Measurements from ENCODE around the gene KRABD2.

Gene KRABD2

DNA sequence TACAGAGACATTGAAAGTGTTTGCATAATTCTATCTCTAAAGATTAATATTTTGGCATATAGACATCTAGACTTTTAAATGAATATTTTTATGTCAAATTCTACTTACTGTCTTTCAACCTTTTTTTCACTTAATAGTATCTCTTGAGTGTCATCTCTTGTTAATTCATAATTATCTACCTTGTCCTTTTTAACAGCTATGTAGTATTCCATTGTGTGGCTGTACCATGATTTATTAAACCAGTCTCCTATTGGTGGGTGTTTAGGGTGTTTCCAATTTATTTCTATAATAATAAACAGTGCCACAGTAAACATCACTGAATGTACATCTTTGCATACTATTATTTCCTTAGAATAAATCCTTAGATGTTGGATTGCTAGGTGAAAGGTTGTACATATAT, 37.4 kb upstream of the KRABD2 start:
- TF ChIP-seq, protein P1, sequence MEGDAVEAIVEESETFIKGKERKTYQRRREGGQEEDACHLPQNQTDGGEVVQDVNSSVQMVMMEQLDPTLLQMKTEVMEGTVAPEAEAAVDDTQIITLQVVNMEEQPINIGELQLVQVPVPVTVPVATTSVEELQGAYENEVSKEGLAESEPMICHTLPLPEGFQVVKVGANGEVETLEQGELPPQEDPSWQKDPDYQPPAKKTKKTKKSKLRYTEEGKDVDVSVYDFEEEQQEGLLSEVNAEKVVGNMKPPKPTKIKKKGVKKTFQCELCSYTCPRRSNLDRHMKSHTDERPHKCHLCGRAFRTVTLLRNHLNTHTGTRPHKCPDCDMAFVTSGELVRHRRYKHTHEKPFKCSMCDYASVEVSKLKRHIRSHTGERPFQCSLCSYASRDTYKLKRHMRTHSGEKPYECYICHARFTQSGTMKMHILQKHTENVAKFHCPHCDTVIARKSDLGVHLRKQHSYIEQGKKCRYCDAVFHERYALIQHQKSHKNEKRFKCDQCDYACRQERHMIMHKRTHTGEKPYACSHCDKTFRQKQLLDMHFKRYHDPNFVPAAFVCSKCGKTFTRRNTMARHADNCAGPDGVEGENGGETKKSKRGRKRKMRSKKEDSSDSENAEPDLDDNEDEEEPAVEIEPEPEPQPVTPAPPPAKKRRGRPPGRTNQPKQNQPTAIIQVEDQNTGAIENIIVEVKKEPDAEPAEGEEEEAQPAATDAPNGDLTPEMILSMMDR (IDR thresholded peaks at IDR 0.05): no peak
- no peak overlapping the region for H3K4me3 ChIP-seq
- DNase-seq (ENCODE audit: low spot score): no peak
- H3K27ac ChIP-seq: no peak overlapping the region

DNA sequence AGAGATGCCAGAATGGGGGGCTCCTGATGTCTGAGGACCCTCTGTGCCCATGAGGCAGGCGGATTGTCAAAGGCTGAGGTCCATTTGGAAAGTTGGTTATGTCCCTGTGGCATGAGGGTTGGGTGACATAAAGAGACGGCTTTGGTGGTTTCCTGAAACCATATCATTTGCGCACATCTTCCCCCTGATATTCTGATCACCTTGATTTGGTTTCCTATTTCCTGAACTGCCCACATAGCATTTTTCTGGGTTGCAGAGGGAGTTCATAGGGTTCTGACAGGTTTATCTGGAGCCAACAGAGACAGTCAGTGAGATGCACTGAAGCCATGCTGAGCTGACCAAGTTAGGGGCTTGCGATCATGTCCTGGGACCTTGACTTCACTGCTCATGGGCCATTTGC, 36.8 kb upstream of the KRABD2 start:
- Histone ChIP-seq H3K27ac (no peak overlapping the region), H3K4me3 (no peak overlapping the region)
- TF ChIP-seq, protein P1 (IDR thresholded peaks at IDR 0.05): no peak
- DNase-seq (ENCODE audit: low spot score): no peak

DNA sequence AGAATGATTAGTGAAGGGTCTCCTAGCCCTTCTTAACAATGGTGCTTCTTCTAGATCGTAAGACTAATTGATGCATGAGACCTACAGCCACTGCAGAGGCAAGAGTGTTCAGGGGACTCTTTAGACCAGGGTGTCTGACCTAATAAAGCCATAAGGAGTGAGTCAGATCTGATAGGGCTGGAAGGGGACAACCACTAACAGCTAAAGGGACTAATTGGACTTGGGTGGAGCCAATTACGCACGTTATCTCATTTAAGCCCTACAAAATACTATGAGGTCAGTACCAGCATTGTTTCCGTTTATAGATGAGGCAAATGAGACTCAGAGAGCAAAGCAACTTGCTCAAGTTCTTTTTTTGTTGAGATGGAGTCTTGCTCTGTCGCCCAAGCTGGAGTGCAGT, 35.6 kb upstream of the KRABD2 start:
- Histone ChIP-seq H3K27ac (no peak overlapping the region), H3K4me3 (no peak overlapping the region)
- no peak for DNase-seq (ENCODE audit: low spot score)
- TF ChIP-seq, protein P1 (IDR thresholded peaks at IDR 0.05): no peak

DNA sequence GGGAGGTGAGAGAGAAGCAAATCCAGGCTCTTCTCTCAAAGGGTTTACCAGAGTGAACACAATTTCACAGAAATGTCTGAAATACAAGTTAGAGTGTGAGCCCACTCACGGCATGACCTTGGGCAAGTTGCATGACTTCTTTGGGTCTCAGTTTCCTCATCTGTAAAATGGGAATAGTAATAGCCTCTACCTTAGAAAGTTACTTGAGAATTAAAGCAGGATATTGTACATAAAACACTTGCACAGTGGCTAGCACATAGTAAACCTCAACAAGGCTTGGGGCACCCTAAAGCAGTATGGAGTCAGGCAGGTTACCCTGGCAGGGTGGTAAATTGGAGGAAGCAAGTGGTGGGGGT, 34.4 kb upstream of the KRABD2 start:
- no peak for DNase-seq (ENCODE audit: low spot score)
- TF ChIP-seq, protein P1 (IDR thresholded peaks at IDR 0.05): no peak
- H3K27ac ChIP-seq: no peak overlapping the region
- no peak overlapping the region for H3K4me3 ChIP-seq

DNA sequence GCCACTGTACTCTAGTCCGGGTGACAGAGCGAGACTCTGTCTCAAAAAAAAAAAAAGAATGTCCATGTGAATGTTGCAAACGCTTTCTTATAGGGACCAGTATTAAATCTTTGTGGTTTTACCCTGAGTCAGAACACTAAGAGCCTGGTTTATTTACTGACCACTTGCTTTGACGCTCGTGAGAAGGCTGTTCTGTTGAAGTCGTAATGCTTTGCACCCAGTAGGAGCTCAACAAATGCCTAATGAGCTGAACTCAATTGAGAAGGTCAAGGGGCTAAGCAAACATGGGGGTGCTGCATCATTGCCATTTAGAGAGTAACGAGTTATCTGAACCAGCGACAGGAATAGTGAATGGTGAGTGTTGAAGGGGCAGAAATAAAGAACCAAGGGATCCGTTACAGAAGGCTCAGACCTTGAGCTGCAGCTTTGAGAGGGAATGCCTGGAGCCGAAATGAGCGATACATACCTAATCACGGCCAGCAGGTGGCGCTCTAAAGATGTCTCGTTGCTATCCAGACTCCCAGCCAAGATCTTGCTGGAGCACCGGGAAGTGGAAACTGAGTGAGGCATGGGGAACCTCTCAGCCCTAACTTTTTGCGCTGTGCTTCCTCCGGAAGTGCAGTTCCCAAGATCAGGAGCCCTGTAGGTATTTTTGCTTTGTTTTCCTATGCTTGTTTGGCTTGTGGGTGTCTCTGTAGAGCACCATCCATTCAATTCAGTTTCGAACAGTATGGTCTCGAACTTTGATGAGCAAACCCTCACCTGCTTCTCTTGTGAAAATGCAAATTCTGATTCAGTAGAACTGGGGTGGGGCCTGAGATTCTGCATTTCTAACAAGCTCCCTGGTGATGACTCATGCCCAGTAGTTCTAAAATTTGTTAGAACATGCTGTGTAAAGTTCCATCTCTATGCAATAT, 33.7 kb upstream of the KRABD2 start:
- TF ChIP-seq, protein P1 (IDR thresholded peaks at IDR 0.05): peak; percentile 71
- H3K27ac ChIP-seq: no peak overlapping the region
- H3K4me3 ChIP-seq: no peak overlapping the region
- peak; percentile 87 for DNase-seq (ENCODE audit: low spot score)

DNA sequence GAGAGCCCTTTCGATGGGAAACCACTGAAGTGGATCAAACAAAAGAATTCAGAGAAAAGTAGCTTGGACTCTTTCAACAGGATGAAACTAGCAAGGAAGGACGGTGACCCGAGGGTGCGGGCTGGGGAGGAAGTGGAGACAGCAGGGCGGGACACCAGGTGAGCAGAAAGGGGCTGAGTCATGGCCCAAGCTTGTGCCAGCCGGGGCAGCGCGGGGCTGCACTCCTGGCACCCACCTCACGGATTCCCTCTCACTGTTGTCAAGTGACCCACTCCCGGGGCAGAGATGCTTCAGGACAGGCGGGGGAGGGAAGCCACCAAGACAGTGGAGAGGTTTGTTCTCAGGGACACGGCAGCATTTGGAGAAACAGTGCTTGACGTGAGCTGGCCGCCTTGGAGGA, 31.9 kb upstream of the KRABD2 start:
- Histone ChIP-seq H3K27ac (no peak overlapping the region), H3K4me3 (no peak overlapping the region)
- DNase-seq (ENCODE audit: low spot score): no peak
- TF ChIP-seq, protein P1 (IDR thresholded peaks at IDR 0.05): no peak

DNA sequence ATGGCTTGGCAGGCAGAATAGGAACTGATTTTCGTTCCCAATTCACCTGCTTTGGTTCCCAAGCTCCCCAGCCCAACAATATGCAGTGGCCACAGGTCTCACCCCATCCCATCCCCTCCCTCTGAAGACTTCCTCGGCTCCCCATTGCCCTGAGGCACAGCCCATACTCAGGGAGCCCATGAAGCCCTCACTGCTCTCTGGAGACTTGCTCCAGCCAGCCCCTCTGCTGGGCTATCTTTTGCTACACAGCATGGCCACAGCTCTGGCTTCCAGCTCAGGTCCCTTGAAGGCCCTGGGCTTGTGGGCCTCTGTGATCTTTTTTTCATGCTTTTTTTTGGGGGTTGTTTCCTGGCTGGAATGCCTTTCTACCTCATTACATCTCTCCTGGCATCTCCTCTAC, 29.7 kb upstream of the KRABD2 start:
- TF ChIP-seq, protein P1 (IDR thresholded peaks at IDR 0.05): no peak
- DNase-seq (ENCODE audit: low spot score): peak; percentile 11

More for the DNA sequence above, 29.7 kb upstream of the KRABD2 start:
- Histone ChIP-seq H3K27ac (no peak overlapping the region), H3K4me3 (no peak overlapping the region)

Measured in coronary artery (tissue), 2 donors.